Activated B cell treated with CpG ODN at 0.5 μM for 24 hours (primary cell): ENCODE results near the gene PRKG1. TPM values are rescaled to one million over a fixed set of nuclear protein-coding genes. Genes with fewer than 3 reads are reported as not detected.

Source experiments
- ATAC-seq: fragments of 200-7000 bp; cut with Tn5 transposase; one replicate; pipeline ENCODE4 v1.10.0; 2021; ENCODE audit warnings: low read depth, mild to moderate bottlenecking, moderate library complexity
- CTCF ChIA-PET: fragments of 350-600 bp; sonication (Branson Sonifier 250); formaldehyde crosslinking; loops from one replicate; lab custom pipeline; 2021; ENCODE audit warnings: antibody characterized with exemption; lab: Charles Lee
- POLR2A ChIA-PET: fragments of 350-600 bp; sonication (Branson Sonifier 250); formaldehyde crosslinking; loops from one replicate; lab custom pipeline; 2021; ENCODE audit warnings: antibody characterized with exemption; lab: Charles Lee
- DNase-seq: peaks from one replicate; pipeline ENCODE4 v3.0.0; 2022
- H3K27ac Mint-ChIP-seq: one replicate; pipeline ENCODE4 v1.8.0; 2020; ENCODE audit warnings: mixed read lengths
- H3K27me3 Mint-ChIP-seq: one replicate; pipeline ENCODE4 v1.8.0; 2021; ENCODE audit warnings: mixed read lengths
- H3K36me3 Mint-ChIP-seq: one replicate; pipeline ENCODE4 v1.8.0; 2021; ENCODE audit warnings: low read depth, mixed read lengths
- H3K4me1 Mint-ChIP-seq: one replicate; pipeline ENCODE4 v1.8.0; 2021; ENCODE audit warnings: mixed read lengths
- H3K4me3 Mint-ChIP-seq: one replicate; pipeline ENCODE4 v1.8.0; 2020; ENCODE audit warnings: mild to moderate bottlenecking, mixed read lengths
- H3K9me3 Mint-ChIP-seq: one replicate; pipeline ENCODE4 v1.8.0; 2020; ENCODE audit warnings: mixed read lengths
- intact Hi-C: fragments of 100-400 bp; cut with micrococcal nuclease; formaldehyde crosslinking; loops from one replicate; pipeline ENCODE4 v1.15.1; 2024
- total RNA-seq: library from RNA; stranded (reverse); gene quantifications from 2 replicates; pipeline ENCODE4 v1.2.3, GENCODE V29; 2022
- TF ChIP-seq, protein P1 (sequence below): fragments of 200-600 bp; IDR thresholded peaks from one replicate; pipeline ENCODE4 v1.8.0; 2022; ENCODE audit warnings: antibody characterized with exemption, mild to moderate bottlenecking

PRKG1 gene
- total RNA-seq, 1 donor from 2014 or later, result not detected

DNA sequence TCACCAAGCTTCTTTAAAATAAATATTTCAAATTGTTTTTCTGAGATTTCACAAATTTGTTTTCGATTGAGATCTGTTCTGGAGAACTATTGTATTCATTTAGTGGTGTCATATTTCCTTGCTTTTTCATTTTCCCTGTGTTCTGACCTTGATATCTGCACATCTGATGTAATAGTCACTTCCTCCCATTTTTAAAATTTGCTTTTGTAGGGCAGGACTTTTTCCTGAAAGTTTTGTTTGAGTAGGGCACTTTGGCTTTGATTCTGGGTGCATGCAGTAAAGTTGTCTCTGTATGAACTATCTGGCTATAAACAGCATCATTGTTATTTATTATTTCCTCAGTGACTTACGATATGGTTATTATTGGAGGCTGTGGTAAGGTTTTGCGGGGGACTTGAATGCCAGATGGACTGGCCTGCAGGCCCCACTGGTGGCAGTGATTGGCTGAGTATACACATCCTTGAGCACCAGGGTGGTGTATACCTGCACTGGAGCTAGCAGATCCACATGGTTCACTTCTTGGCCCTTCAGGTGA lies 541.5 kb downstream of the PRKG1 start:
- Mint-ChIP-seq H3K27me3 (no peaks in the 10 kb centered on the region), H3K9me3 (peaks cover 5% of the 10 kb centered on the region), H3K27ac (no peak overlapping the region), H3K4me3 (no peak overlapping the region), H3K4me1 (no peaks in the 10 kb centered on the region), H3K36me3 (no peaks in the 10 kb centered on the region)
- DNase-seq (no peak), ATAC-seq (no peak)
- POLR2A ChIA-PET, result no interaction called here
- intact Hi-C loops, result no loop called here
- TF ChIP-seq, protein P1, sequence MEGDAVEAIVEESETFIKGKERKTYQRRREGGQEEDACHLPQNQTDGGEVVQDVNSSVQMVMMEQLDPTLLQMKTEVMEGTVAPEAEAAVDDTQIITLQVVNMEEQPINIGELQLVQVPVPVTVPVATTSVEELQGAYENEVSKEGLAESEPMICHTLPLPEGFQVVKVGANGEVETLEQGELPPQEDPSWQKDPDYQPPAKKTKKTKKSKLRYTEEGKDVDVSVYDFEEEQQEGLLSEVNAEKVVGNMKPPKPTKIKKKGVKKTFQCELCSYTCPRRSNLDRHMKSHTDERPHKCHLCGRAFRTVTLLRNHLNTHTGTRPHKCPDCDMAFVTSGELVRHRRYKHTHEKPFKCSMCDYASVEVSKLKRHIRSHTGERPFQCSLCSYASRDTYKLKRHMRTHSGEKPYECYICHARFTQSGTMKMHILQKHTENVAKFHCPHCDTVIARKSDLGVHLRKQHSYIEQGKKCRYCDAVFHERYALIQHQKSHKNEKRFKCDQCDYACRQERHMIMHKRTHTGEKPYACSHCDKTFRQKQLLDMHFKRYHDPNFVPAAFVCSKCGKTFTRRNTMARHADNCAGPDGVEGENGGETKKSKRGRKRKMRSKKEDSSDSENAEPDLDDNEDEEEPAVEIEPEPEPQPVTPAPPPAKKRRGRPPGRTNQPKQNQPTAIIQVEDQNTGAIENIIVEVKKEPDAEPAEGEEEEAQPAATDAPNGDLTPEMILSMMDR, result no peak
- CTCF ChIA-PET, result no interaction called here

DNA sequence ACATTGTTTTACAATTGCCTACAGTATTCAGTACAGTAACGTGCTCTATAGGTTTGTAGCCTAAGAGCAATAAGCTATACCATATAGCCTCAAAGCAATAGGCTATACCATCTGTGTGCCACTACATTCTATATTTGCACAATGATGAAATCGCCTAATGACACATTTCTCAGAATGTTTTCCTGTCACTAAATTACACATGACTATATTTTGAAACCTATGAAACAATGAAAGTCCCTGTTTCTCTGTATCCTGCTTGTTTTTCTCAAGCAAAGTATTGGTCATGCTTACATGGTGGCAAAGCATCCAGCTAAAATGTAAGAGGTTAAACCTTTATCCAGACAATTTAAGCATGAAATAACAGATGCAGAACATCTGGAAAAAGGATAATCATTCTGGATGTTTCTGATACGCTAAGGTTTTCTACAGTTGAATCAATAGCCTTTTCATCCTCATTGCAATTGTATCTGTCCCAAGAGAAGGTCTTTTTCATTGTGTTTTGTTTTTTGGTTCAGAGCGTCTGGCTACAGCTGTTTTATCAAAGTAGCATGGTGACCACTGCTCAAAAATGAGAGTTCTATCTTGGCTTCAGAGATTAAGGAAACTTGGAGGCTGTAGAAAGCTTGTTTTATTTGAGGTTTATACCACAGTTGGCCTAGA lies 543.4 kb downstream of the PRKG1 start:
- Mint-ChIP-seq H3K4me1 (no peaks in the 10 kb centered on the region), H3K27ac (no peak overlapping the region), H3K4me3 (no peak overlapping the region), H3K27me3 (no peaks in the 10 kb centered on the region), H3K9me3 (peaks cover 5% of the 10 kb centered on the region), H3K36me3 (no peaks in the 10 kb centered on the region)
- no peak for ATAC-seq
- ChIA-PET POLR2A (no interaction called here), CTCF (no interaction called here)
- TF ChIP-seq, protein P1, result no peak
- intact Hi-C loops, result no loop called here
- DNase-seq, result no peak

DNA sequence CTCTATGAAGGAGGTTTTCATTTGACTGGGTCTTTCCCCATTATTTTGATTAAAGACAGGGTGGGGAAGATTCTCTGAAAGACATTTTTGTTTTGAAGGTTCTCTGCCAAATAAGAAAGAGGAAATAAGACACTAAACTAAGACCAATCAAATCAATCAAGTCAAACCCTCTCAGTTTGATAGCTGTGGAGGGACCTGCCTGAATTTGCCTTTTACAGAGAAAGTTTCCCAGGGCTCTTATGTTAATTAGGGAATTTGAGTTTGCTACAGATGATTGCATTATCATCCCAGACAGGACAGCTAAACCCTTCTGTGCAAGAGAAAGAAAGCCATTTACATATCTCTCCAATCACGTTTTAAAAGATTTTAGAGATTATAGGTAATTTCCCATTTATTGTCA lies 545.1 kb downstream of the PRKG1 start:
- Mint-ChIP-seq H3K27me3 (no peaks in the 10 kb centered on the region), H3K36me3 (no peaks in the 10 kb centered on the region), H3K4me1 (no peaks in the 10 kb centered on the region), H3K4me3 (no peak overlapping the region), H3K27ac (no peak overlapping the region), H3K9me3 (peaks cover 3% of the 10 kb centered on the region)
- ChIA-PET POLR2A (no interaction called here), CTCF (no interaction called here)
- ATAC-seq (no peak), DNase-seq (no peak)
- TF ChIP-seq, protein P1, result no peak
- intact Hi-C loops, result no loop called here

DNA sequence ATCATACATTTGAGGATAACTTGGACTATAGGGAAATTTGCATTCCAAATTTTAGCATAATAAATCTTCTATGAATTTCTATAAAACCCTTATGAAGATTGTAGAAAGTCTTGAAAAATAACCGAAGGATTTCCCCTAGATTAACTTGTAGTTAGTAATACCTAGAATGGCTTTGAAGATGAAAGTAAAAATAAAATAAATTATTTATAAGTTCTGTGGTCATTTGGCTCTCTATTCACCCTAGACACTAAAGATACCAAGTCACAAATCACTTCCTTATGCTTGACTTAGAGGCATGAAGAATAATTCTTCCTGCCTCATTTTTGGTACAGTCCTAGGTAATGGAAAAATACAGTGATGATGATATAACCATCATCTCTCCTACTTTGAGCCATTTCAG lies 545.8 kb downstream of the PRKG1 start:
- no peak for DNase-seq
- Mint-ChIP-seq H3K9me3 (no peaks in the 10 kb centered on the region), H3K27me3 (no peaks in the 10 kb centered on the region), H3K36me3 (no peaks in the 10 kb centered on the region), H3K4me3 (no peak overlapping the region), H3K4me1 (no peaks in the 10 kb centered on the region), H3K27ac (no peak overlapping the region)
- CTCF ChIA-PET, result no interaction called here
- ATAC-seq, result no peak
- POLR2A ChIA-PET, result no interaction called here
- TF ChIP-seq, protein P1, result no peak
- intact Hi-C loops, result no loop called here

DNA sequence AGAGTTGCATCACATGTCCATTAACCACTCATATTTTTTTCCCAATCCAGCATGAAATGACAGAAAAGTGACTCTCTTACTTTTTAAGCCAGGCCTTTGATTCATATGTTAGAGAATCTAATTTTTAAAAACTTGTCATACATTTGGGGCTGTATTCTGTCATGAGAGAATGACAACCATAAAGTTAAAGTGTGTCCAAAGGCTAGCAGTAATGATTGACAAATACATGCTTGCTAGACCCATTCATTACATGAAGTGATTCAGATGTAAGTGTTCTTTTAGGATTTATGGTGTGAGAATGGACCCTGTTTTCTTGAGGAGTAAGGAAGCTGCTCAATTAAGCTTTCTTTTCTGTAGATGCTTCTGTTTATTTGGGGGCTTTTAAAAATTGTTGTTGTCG lies 549.7 kb downstream of the PRKG1 start:
- intact Hi-C loops, result no loop called here
- TF ChIP-seq, protein P1, result no peak
- CTCF ChIA-PET, result no interaction called here
- Mint-ChIP-seq H3K9me3 (no peaks in the 10 kb centered on the region), H3K27ac (no peak overlapping the region), H3K36me3 (no peaks in the 10 kb centered on the region), H3K27me3 (no peaks in the 10 kb centered on the region), H3K4me1 (no peaks in the 10 kb centered on the region), H3K4me3 (no peak overlapping the region)
- POLR2A ChIA-PET, result no interaction called here
- DNase-seq (no peak), ATAC-seq (no peak)
